GM23248 (cell line): ENCODE results near the gene UXT. TPM values are rescaled to one million over a fixed set of nuclear protein-coding genes. Genes with fewer than 3 reads are reported as not detected.
"Not testable (repeated sequence)": the region's sequence is repeated elsewhere in the genome, so short reads cannot be mapped to it uniquely, and the experiment has no call there.

Experiments used
- DNase-seq: peaks from one replicate; pipeline ENCODE4 v3.0.0-alpha.2; 2015
- H2AFZ ChIP-seq: fragments of 200-600 bp; sonication (generic); 2 replicates; pipeline ENCODE4 v1.6.1; 2016; ENCODE audit warnings: antibody characterized with exemption
- H3F3A ChIP-seq: fragments of 200-600 bp; sonication (generic); 2 replicates; pipeline ENCODE4 v1.6.1; 2016; ENCODE audit warnings: mild to moderate bottlenecking, antibody characterized with exemption, mixed run types; ENCODE audit not compliant: insufficient read depth
- H3K27ac ChIP-seq: fragments of 200-600 bp; sonication (generic); 2 replicates; pipeline ENCODE4 v1.5.1; 2016; ENCODE audit warnings: mild to moderate bottlenecking
- H3K27me3 ChIP-seq: fragments of 200-600 bp; sonication (generic); replicated peaks from 2 replicates; pipeline ENCODE4 v1.6.1; 2016; ENCODE audit warnings: mild to moderate bottlenecking; ENCODE audit not compliant: insufficient read depth
- H3K36me3 ChIP-seq: fragments of 200-600 bp; sonication (generic); 2 replicates; pipeline ENCODE4 v1.6.1; 2016; ENCODE audit warnings: low read depth, mild to moderate bottlenecking
- H3K4me1 ChIP-seq: fragments of 200-600 bp; sonication (generic); 2 replicates; pipeline ENCODE4 v1.6.1; 2016; ENCODE audit warnings: mild to moderate bottlenecking; ENCODE audit not compliant: insufficient read depth
- H3K4me2 ChIP-seq: fragments of 200-600 bp; sonication (generic); one replicate; pipeline ENCODE4 v1.6.1; 2016; ENCODE audit warnings: mild to moderate bottlenecking; ENCODE audit not compliant: unreplicated experiment
- H3K4me3 ChIP-seq: fragments of 200-600 bp; sonication (generic); 2 replicates; pipeline ENCODE4 v1.5.1; 2016; ENCODE audit warnings: mild to moderate bottlenecking
- H3K79me2 ChIP-seq: fragments of 200-600 bp; sonication (generic); 2 replicates; pipeline ENCODE4 v1.6.1; 2016; ENCODE audit warnings: mild to moderate bottlenecking; ENCODE audit not compliant: insufficient read depth
- H3K9ac ChIP-seq: fragments of 200-600 bp; sonication (generic); 2 replicates; pipeline ENCODE4 v1.6.1; 2016; ENCODE audit warnings: mild to moderate bottlenecking
- H3K9me2 ChIP-seq: fragments of 200-600 bp; sonication (generic); 2 replicates; pipeline ENCODE4 v1.6.1; 2016; ENCODE audit warnings: mixed run types, mild to moderate bottlenecking, moderate library complexity; ENCODE audit not compliant: insufficient read depth
- H3K9me3 ChIP-seq: fragments of 200-600 bp; sonication (generic); one replicate; pipeline ENCODE4 v1.6.1; 2017; ENCODE audit warnings: low read depth
- H4K20me1 ChIP-seq: fragments of 200-600 bp; sonication (generic); 2 replicates; pipeline ENCODE4 v1.6.0; 2016; ENCODE audit not compliant: insufficient read depth
- EZH2 ChIP-seq: fragments of 200-600 bp; sonication (generic); IDR thresholded peaks from 2 replicates; pipeline ENCODE4 v1.6.1; 2018; ENCODE audit warnings: antibody characterized with exemption, mild to moderate bottlenecking; ENCODE audit not compliant: insufficient read depth, poor library complexity, severe bottlenecking
- EZH2phosphoT487 ChIP-seq: fragments of 200-600 bp; sonication (generic); IDR thresholded peaks from 2 replicates; pipeline ENCODE4 v1.6.1; 2018; ENCODE audit warnings: antibody characterized with exemption, moderate library complexity, mild to moderate bottlenecking, low read depth; ENCODE audit not compliant: insufficient read depth
- WGBS, 2 experiments: methylation state at CpG; one replicate each; pipeline ENCODE4 v1.1.6; 2015 to 2017; ENCODE audit warnings: low lambda C conversion rate in 2 of 2, low coverage in 1 of 2; ENCODE audit errors: missing lambda C conversion rate in 2 of 2; 5-methylcytosine and 5-hydroxymethylcytosine counted together
- in situ Hi-C: fragments of 300-500 bp; cut with MboI; formaldehyde crosslinking; loops from 2 replicates; pipeline ENCODE4 v1.15.0; 2020
- polyA plus RNA-seq: library from polyadenylated mRNA; unstranded; fragments of >200 nt; fragmentation: Nextera tagmentation; extraction: Ambion mirVana; gene quantifications from 2 replicates; pipeline ENCODE4 v1.2.1, GENCODE V29; 2016
- total RNA-seq: library from RNA; depleted of rRNA; stranded (reverse); fragments of >200 nt; shearing (Covaris generic); gene quantifications from 2 replicates; pipeline ENCODE4 v1.2.3, GENCODE V29; 2014; rRNA removed

UXT gene
- total and polyA plus RNA-seq, 2 experiments from 2014 or later: 130 to 158 TPM

GRCh38 chrX:47605024-47605423 is 54.0 kb downstream of the UXT start:
- no peak for TF ChIP-seq EZH2
- no peak for TF ChIP-seq EZH2phosphoT487
- Histone ChIP-seq H3K4me1 (no peaks in the 10 kb centered on the region), H3K27me3 (no peaks in the 10 kb centered on the region), H3K4me2 (no peak overlapping the region), H3K36me3 (no peaks in the 10 kb centered on the region), H2AFZ (no peak overlapping the region), H3K4me3 (no peak overlapping the region), H3K27ac (no peak overlapping the region), H4K20me1 (no peaks in the 10 kb centered on the region), H3F3A (no peaks in the 10 kb centered on the region), H3K9me3 (no peaks in the 10 kb centered on the region), H3K9ac (no peak overlapping the region), H3K79me2 (no peaks in the 10 kb centered on the region), H3K9me2 (no peaks in the 10 kb centered on the region)
- in situ Hi-C loops: no loop called here
- DNase-seq: no peak
- 33 to 37% methylated on average over 9 of the region's 9 CpGs for WGBS, 2 experiments

- H3K4me1 ChIP-seq, H3K4me3 ChIP-seq, DNase-seq, H3F3A ChIP-seq, H3K9me3 ChIP-seq, H3K36me3 ChIP-seq, H3K27me3 ChIP-seq, H2AFZ ChIP-seq, H4K20me1 ChIP-seq, H3K79me2 ChIP-seq, H3K4me2 ChIP-seq, H3K9me2 ChIP-seq, H3K27ac ChIP-seq, in situ Hi-C loops, H3K9ac ChIP-seq: not testable (repeated sequence)
- 87% methylated on average over 4 of the region's 4 CpGs for WGBS, 2 experiments
Measured at GRCh38 chrX:47603125-47603524, 55.9 kb downstream of the UXT start.

Other genes with a start within 250 kb of the UXT start
- gene ZNF41, start 176.0 kb downstream of the UXT start, total RNA-seq: 7.1 and 8.5 TPM in 2 replicates
- 6.1 and 6.3 TPM in 2 replicates for gene ZNF41, start 176.0 kb downstream of the UXT start, polyA plus RNA-seq
- gene ARAF, start 98.0 kb downstream of the UXT start, total RNA-seq: 21.4 and 32.0 TPM in 2 replicates
- gene ARAF, start 98.0 kb downstream of the UXT start, polyA plus RNA-seq: 74.8 and 78.0 TPM in 2 replicates
- 2,871 and 4,277 TPM in 2 replicates for gene TIMP1, start 76.7 kb downstream of the UXT start, total RNA-seq
- 13,908 and 14,059 TPM in 2 replicates for gene TIMP1, start 76.7 kb downstream of the UXT start, polyA plus RNA-seq
- not detected in 2 replicates for gene SYN1, start 39.3 kb downstream of the UXT start, total RNA-seq
- 0.32 and 0.34 TPM in 2 replicates for gene SYN1, start 39.3 kb downstream of the UXT start, polyA plus RNA-seq
- 1.4 TPM in 1 of 2 replicates, not detected in the other for gene CFP, start 29.2 kb downstream of the UXT start, total RNA-seq
- gene CFP, start 29.2 kb downstream of the UXT start, polyA plus RNA-seq: 0.15 TPM in 1 of 2 replicates, not detected in the other
- 35.3 and 46.6 TPM in 2 replicates for gene ELK1, start 8.6 kb downstream of the UXT start, total RNA-seq
- 47.7 and 49.5 TPM in 2 replicates for gene ELK1, start 8.6 kb downstream of the UXT start, polyA plus RNA-seq
- 2.1 and 3.5 TPM in 2 replicates for gene ZNF81, start 177.7 kb upstream of the UXT start, total RNA-seq
- gene ZNF81, start 177.7 kb upstream of the UXT start, polyA plus RNA-seq: 2.5 and 5.4 TPM in 2 replicates